ENCODE data around the gene CRKL.

CRKL gene

GRCh38 chr22:20997536-20998257, 80.5 kb downstream of the CRKL start:
- no peak for DNase-seq (ENCODE audit: low spot score)

DNA sequence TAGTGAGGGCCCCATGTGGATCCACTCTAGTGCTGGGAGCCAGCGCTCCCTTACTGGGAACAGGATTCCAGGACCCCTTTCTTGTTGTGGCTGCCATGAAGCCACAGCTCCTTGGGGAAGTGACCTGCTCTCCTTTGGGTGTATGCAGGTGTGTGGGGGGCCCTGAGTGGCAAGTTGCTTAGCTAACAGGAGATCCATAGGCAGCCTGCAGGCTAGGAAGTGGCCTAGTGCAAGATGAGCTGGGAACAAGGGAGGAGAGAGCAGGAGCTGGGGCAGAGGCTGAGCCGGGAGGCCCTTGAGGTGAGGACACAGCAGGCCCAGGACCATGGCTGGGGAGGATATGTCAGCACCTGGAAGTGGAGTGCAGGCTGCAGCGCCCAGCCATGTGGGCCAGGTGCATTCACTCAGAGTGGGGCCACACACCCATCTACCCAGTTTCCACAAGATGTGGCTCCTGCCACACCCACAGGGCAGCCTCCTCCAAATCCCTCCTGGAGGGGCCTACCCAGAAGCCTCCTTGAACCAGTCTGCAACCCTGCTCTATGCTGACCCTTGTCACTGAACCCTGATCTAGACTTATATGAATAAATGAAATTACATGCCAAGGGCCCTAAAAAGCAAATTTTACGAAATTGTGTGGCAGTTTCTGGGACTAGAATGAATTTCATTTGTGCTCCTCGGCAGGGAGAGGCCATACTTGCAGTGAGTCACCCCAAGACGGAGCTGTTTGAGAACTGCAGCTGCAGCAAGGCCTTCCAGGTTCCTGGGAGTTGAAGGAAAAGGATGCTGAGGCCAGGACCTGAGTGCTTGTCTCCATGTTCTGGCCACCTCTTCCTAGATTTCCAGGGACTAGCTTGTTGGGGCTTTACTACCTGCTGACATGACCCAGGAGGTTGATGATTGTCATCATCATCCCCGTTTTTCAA, 81.5 kb downstream of the CRKL start:
- DNase-seq (ENCODE audit: low spot score) = no peak

GRCh38 chr22:20999350-21000206, 82.4 kb downstream of the CRKL start:
- DNase-seq (ENCODE audit: low spot score) = no peak

DNA sequence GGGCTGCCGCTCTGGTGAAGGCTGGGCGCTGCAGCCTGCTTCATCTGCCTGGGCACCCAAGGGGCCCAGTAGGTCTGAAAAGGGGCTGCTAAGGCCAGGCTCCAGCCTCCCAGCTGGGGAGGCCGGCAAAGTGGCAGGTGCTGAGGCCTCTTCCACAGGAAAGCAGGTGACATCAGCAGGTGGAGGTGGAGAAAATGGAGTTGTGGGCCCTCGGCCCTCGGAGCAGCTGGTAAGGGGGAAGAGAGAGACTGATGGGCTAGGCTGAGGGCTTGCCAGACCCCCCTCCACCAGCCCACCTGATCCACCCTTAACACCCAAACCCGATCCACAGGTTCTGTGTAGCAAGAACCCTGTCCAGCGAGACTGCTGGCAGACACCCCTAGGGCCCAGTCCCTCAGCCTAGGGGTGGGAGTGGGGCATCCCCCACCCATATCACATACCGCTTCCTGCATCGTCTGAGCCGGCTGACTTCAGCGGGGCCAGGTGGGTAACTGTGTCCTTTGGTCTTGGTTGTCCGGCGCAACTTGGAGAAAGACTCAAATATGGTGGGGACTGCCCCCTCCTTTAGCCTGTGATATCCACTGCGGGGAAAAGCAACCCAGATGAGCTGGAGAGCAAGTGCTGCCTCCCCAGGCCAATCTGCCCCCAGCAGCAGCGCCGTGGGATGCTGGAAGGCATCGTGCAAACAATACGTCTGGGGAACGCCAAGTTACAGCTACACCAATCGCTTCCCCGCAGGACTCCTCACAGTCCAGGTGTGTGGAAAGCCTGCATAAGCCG, 83.2 kb downstream of the CRKL start:
- DNase-seq (ENCODE audit: low spot score) = no peak

DNA sequence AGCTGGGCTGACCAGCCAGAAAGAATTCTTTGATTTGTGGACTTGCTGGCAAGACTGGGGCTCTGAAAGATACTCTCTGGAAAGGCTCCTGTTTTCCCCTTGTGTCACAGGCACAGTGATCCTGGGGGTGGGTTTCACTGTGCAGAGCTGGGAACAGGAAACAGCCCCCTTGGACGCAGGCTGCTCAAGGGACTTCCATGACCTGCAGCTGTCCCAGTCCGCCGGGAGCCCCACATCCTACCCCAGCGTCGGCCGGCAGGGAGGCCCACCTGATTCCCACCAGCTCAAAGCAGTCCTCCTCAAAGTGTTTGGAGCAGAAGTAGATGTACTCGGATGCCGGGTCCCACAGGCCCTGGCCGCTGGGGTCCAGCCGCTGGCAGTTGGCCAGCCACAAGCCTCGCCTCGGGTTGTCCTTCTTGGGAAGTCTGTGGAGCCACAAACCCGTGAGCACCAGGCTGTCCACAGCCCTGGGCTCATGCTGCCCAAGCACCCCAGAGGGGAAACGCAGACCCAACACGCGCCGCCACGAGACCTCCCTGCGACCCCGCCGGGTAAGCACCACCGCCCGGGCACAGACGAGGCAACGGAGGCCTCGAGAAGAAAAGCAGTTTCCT, 83.9 kb downstream of the CRKL start:
- DNase-seq (ENCODE audit: low spot score) = peak; percentile 34

DNA sequence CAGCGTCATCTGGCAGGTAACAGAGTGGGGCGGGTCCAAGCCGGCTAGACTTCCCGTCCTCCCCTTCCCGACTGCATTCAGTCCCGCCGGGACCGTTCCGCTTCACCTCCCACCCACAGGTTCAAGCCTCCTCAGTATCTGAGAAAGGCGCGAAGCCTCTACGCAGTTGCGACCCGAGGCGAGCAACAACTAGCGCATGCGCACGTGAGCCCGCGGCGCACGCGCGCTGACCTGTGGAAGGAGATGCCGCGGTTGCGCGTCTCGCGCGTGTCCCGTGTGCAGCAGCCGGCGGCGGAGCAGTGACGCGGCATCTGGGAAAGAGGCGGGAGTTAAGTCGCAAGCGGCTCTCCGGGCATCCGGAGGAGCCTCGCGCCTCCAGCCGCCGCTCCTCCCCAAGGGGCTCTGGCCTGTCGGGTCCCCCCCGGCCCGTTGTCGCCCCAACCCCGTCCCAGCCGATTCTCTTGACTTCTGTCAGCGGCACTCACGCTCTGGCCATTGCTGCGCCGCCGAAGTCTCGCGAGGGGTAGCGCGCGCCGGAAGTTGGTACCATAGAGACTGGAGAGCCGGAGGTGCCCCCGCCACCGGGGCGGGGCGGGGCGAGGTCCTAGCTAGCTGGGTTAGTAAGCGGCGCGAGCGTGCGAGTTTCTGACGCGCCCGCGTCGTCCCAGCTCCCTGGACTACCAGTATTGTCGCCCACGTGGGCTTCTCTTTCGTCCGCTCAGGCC, 84.6 kb downstream of the CRKL start, which contains the start of gene THAP7:
Gene THAP7, minus strand, starts transcription at position 518 of the 725 bp plus-strand sequence. Its CDS starts 207 bp downstream, at position 311.
- peak; percentile 96 for DNase-seq (ENCODE audit: low spot score)

Data from AG08396 (cell line).